Endodermal cell (in vitro differentiated cells): ENCODE data around the gene CELF6. TPM values are rescaled to one million over a fixed set of nuclear protein-coding genes. Genes with fewer than 3 reads are reported as not detected.
A peak's percentile ranks its signal among the peaks of the same experiment; 100 is the strongest.

Source experiments
- DNase-seq: peaks from one replicate; pipeline ENCODE4 v3.0.0-alpha.2; 2017
- H3K27ac ChIP-seq: 2 replicates; pipeline ENCODE4 v1.5.1; 2013; ENCODE audit warnings: mild to moderate bottlenecking, low read depth, low read length, moderate library complexity
- H3K27me3 ChIP-seq: 2 replicates; pipeline ENCODE4 v1.6.1; 2013; ENCODE audit warnings: mild to moderate bottlenecking, low read length, moderate library complexity; ENCODE audit not compliant: insufficient read depth, control insufficient read depth, poor library complexity, severe bottlenecking
- H3K36me3 ChIP-seq: 2 replicates; pipeline ENCODE4 v1.7.0; 2013; ENCODE audit warnings: mild to moderate bottlenecking, low read length, moderate library complexity; ENCODE audit not compliant: control insufficient read depth, insufficient read depth
- H3K4me1 ChIP-seq: one replicate; pipeline ENCODE4 v1.7.0; 2013; ENCODE audit warnings: low read length; ENCODE audit not compliant: control insufficient read depth, insufficient read depth
- H3K4me3 ChIP-seq: 2 replicates; pipeline ENCODE4 v1.5.1; 2013; ENCODE audit warnings: mild to moderate bottlenecking, low read length, moderate library complexity
- H3K9ac ChIP-seq: 2 replicates; pipeline ENCODE4 v1.6.1; 2013; ENCODE audit warnings: mild to moderate bottlenecking, low read length, moderate library complexity; ENCODE audit not compliant: poor library complexity, severe bottlenecking; ENCODE audit errors: extremely low read depth
- H3K9me3 ChIP-seq: 2 replicates; pipeline ENCODE4 v1.6.1; 2013; ENCODE audit warnings: mild to moderate bottlenecking, low read length, moderate library complexity; ENCODE audit not compliant: control insufficient read depth
- H3K27ac Mint-ChIP-seq: 2 replicates; pipeline ENCODE4 v1.8.0; 2020; ENCODE audit warnings: mixed read lengths
- H3K27me3 Mint-ChIP-seq: 2 replicates; pipeline ENCODE4 v1.8.0; 2021; ENCODE audit warnings: mild to moderate bottlenecking, mixed read lengths; ENCODE audit not compliant: insufficient read depth
- H3K36me3 Mint-ChIP-seq: 2 replicates; pipeline ENCODE4 v1.8.0; 2020; ENCODE audit warnings: low read depth, mixed read lengths
- H3K4me1 Mint-ChIP-seq: 2 replicates; pipeline ENCODE4 v1.8.0; 2020; ENCODE audit warnings: mixed read lengths
- H3K4me3 Mint-ChIP-seq: 2 replicates; pipeline ENCODE4 v1.8.0; 2020; ENCODE audit warnings: mild to moderate bottlenecking, moderate library complexity, mixed read lengths
- H3K9me3 Mint-ChIP-seq: 2 replicates; pipeline ENCODE4 v1.8.0; 2020; ENCODE audit warnings: mild to moderate bottlenecking, mixed read lengths
- WGBS, 2 experiments: methylation state at CpG; one replicate each; pipeline versions ENCODE4 v1.1.5 to v1.1.7; 2013; ENCODE audit warnings: missing lambda C conversion rate in 2 of 2, mixed read lengths in 1 of 2; ENCODE audit not compliant: insufficient coverage in 1 of 2, insufficient read length in 1 of 2; 5-methylcytosine and 5-hydroxymethylcytosine counted together
- long read RNA-seq, 4 experiments: library from polyadenylated mRNA in 2 of 4; library from RNA in 1 of 4; library from capped mRNA in 1 of 4; stranded (forward) in 3 of 4; unstranded in 1 of 4; transcript quantifications; one replicate each; pipeline ENCODE4 v2.0.0, GENCODE V29; 2020 to 2021; ENCODE audit warnings: inconsistent platforms in 1 of 4
- polyA plus RNA-seq, 2 experiments: library from polyadenylated mRNA; stranded (reverse); fragments of 50-300 nt; gene quantifications; one replicate each; pipeline ENCODE4 v1.2.3, GENCODE V29; 2013
- total RNA-seq, 2 donors: library from RNA; stranded (reverse); fragmentation: NEBNext Ultra II Directional in 1 of 2; extraction: Animal tissue kit (Norgen Biotek cat#: 25700) in 1 of 2; gene quantifications; 2 replicates in 1 of 2; 3 replicates in 1 of 2; pipeline ENCODE4 v1.2.1, GENCODE V29; 2021
- TF ChIP-seq, protein P1 (sequence below): fragments of 200-600 bp; sonication (generic); conservative IDR thresholded peaks from 2 replicates; pipeline ENCODE4 v1.5.0; 2021; ENCODE audit warnings: antibody characterized with exemption, mild to moderate bottlenecking

The CELF6 gene
- under 1 TPM; 0.46 to 0.62 TPM for total RNA-seq
- polyA plus RNA-seq (2013, experiment 1 of 2), result 1.5 TPM
- polyA plus RNA-seq (2013, experiment 2 of 2), result 1.4 TPM
- long read RNA-seq, experiment 1, result 0 reads
- long read RNA-seq, experiment 2, result 0 reads
- long read RNA-seq, experiment 3, result 0 reads
- long read RNA-seq, experiment 4, result 0 reads

DNA sequence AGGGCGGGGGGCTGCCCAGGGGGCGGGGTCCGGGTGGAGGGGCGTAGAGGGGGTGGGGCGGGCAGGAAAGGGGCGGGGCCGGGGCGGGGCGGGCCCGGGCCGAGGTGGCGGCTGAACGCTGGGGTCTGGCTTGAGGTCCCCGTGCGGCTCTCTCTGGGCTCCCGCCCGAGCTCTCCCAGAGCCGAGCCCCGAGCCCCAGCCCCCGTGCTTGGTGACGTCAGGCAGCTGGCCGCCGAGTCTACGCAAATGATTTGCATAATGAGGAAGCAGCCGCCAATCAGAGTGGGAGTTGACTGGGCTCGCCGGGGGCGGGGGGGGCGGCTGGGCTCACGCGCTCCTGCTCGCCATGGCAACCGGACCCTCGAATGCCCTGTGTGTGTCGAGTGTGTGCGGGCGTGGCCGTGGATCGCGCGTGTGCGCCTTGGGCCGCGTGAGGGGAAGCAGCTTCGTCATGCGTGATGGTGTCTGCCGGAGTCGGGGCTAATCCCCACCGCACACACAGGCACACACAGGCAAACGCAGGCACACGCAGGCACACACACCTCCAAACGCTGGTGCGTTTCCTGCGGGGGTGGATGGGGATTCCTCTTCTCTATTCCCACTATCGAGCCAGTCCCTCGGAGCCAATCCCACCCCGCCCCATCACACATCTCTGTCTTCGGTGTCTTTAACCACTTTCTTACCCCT, at the start of gene CELF6:
TSS of gene CELF6 (minus strand) at position 173 of the 687 bp plus-strand sequence. CDS start 283 bp downstream, outside the sequence.
- Mint-ChIP-seq H3K4me1 (peaks cover 4% of the 10 kb centered on the region), H3K4me3 (peak within 1 kb of the TSS; percentile 68), H3K27ac (peak within 1 kb of the TSS; percentile 89), H3K9me3 (peaks cover 14% of the 10 kb centered on the region), H3K36me3 (peaks cover 7% of the 10 kb centered on the region), H3K27me3 (peaks cover 53% of the 10 kb centered on the region)
- H3K9me3 ChIP-seq, result peaks cover 15% of the 10 kb centered on the region
- H3K36me3 ChIP-seq, result no peaks in the 10 kb centered on the region
- H3K4me1 ChIP-seq, result no peaks in the 10 kb centered on the region
- H3K27me3 ChIP-seq, result peaks cover 44% of the 10 kb centered on the region
- TF ChIP-seq, protein P1, sequence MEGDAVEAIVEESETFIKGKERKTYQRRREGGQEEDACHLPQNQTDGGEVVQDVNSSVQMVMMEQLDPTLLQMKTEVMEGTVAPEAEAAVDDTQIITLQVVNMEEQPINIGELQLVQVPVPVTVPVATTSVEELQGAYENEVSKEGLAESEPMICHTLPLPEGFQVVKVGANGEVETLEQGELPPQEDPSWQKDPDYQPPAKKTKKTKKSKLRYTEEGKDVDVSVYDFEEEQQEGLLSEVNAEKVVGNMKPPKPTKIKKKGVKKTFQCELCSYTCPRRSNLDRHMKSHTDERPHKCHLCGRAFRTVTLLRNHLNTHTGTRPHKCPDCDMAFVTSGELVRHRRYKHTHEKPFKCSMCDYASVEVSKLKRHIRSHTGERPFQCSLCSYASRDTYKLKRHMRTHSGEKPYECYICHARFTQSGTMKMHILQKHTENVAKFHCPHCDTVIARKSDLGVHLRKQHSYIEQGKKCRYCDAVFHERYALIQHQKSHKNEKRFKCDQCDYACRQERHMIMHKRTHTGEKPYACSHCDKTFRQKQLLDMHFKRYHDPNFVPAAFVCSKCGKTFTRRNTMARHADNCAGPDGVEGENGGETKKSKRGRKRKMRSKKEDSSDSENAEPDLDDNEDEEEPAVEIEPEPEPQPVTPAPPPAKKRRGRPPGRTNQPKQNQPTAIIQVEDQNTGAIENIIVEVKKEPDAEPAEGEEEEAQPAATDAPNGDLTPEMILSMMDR, result no peak
- H3K27ac ChIP-seq, result peak within 1 kb of the TSS; percentile 12
- peak; percentile 99 for DNase-seq
- peak within 1 kb of the TSS; percentile 31 for H3K9ac ChIP-seq
- H3K4me3 ChIP-seq, result peak within 1 kb of the TSS; percentile 82
- WGBS, 2 experiments, result 1% methylated on average over 53 of the region's 58 CpGs; no CpG with 5 or more reads in 1 of the 2 experiments

- no peaks in the 10 kb centered on the region for H3K9me3 ChIP-seq
- Mint-ChIP-seq H3K27me3 (no peaks in the 10 kb centered on the region), H3K4me1 (no peaks in the 10 kb centered on the region), H3K27ac (no peak overlapping the region), H3K36me3 (peaks cover 16% of the 10 kb centered on the region), H3K9me3 (no peaks in the 10 kb centered on the region), H3K4me3 (no peak overlapping the region)
- no peaks in the 10 kb centered on the region for H3K4me1 ChIP-seq
- WGBS, 2 experiments, result 100% methylated on average over 2 of the region's 2 CpGs; no CpG with 5 or more reads in 1 of the 2 experiments
- no peak overlapping the region for H3K27ac ChIP-seq
- no peaks in the 10 kb centered on the region for H3K27me3 ChIP-seq
- DNase-seq, result no peak
- H3K4me3 ChIP-seq, result no peak overlapping the region
- peaks cover 23% of the 10 kb centered on the region for H3K36me3 ChIP-seq
- no peak overlapping the region for H3K9ac ChIP-seq
- TF ChIP-seq, protein P1, result no peak
Measured at GRCh38 chr15:72368899-72369298, 48.9 kb upstream of the CELF6 start.

GRCh38 chr15:72368325-72368724, 48.4 kb upstream of the CELF6 start:
- Mint-ChIP-seq H3K27ac (no peak overlapping the region), H3K36me3 (peaks cover 16% of the 10 kb centered on the region), H3K9me3 (no peaks in the 10 kb centered on the region), H3K27me3 (no peaks in the 10 kb centered on the region), H3K4me3 (no peak overlapping the region), H3K4me1 (no peaks in the 10 kb centered on the region)
- Histone ChIP-seq H3K4me3 (no peak overlapping the region), H3K9ac (no peak overlapping the region), H3K9me3 (no peaks in the 10 kb centered on the region), H3K4me1 (no peaks in the 10 kb centered on the region), H3K27me3 (no peaks in the 10 kb centered on the region), H3K36me3 (peaks cover 23% of the 10 kb centered on the region), H3K27ac (no peak overlapping the region)
- DNase-seq, result no peak
- TF ChIP-seq, protein P1, result no peak
- 90 to 100% methylated on average over 2 of the region's 2 CpGs for WGBS, 2 experiments
